ENCODE results near the gene ARHGAP26. TPM values are rescaled to one million over a fixed set of nuclear protein-coding genes. Genes with fewer than 3 reads are reported as not detected.

The ARHGAP26 gene
- polyA plus RNA-seq, 3 donors = 26.5 to 56.8 (median 28.7) TPM

- Histone ChIP-seq H3K4me2 (replicated peaks; ENCODE audit: extremely low read depth, low read length, poor library complexity, severe bottlenecking) (peak overlapping the region; percentile 36), H4K20me1 (ENCODE audit: insufficient read depth, low read length) (peaks cover 46% of the 10 kb centered on the region), H3K9ac (ENCODE audit: insufficient read depth, low read length, poor library complexity, severe bottlenecking) (no peak overlapping the region), H3K79me2 (ENCODE audit: insufficient read depth, low read length) (peaks cover 87% of the 10 kb centered on the region), H3K9me3 (replicated peaks in 1 of 2; ENCODE audit: control insufficient read depth in 1 of 2, insufficient read depth in 1 of 2, low read length in 2 of 2) (no peaks in the 10 kb centered on the region), H3K27ac (ENCODE audit: low read depth in 1 of 2, low read length in 2 of 2) (peak overlapping the region; percentile 68 to 98), H2AFZ (ENCODE audit: insufficient read depth, low read depth, low read length, poor library complexity, severe bottlenecking) (no peak overlapping the region), H3K36me3 (replicated peaks in 1 of 2; ENCODE audit: control insufficient read depth in 1 of 2, insufficient read depth in 2 of 2, low read length in 2 of 2) (peaks cover 0 to 15% of the 10 kb centered on the region in 2 donors), H3K4me3 (replicated peaks in 1 of 3; ENCODE audit: low read depth in 2 of 3, low read length in 3 of 3) (peak overlapping the region in 1 of 3 experiments; percentile 12), H3K27me3 (ENCODE audit: control insufficient read depth in 2 of 2, insufficient read depth in 2 of 2, low read length in 2 of 2) (no peaks in the 10 kb centered on the region), H3K4me1 (ENCODE audit: control insufficient read depth in 1 of 2, insufficient read depth in 2 of 2, low read length in 2 of 2) (peaks cover 89 to 100% of the 10 kb centered on the region in 2 donors)
- peak overlapping the region; percentile 92 to 99 (median 95) for H3K27ac Mint-ChIP-seq
- H3K27me3 Mint-ChIP-seq (ENCODE audit: low read depth in 3 of 3) = peaks cover 0 to 3% (median under 1%) of the 10 kb centered on the region in 3 donors
- 10% methylated on average over 3 of the region's 10 CpGs for WGBS (ENCODE audit: insufficient coverage)
- H3K4me1 Mint-ChIP-seq = peaks cover 87% of the 10 kb centered on the region
- DNase-seq = peak; percentile 56 to 74 (median 73)
- H3K4me3 Mint-ChIP-seq = peak overlapping the region in 1 of 2 donors; percentile 70
- peaks cover 42 to 61% of the 10 kb centered on the region in 2 donors for H3K36me3 Mint-ChIP-seq
- TF ChIP-seq CTCF (IDR thresholded peaks at IDR 0.05) = no peak
- peaks cover 0 to 6% (median 0%) of the 10 kb centered on the region in 7 donors for H3K9me3 Mint-ChIP-seq
- intact Hi-C loops (cut with micrococcal nuclease) = no loop called here
These were observed 41.8 kb downstream of the ARHGAP26 start for GRCh38 chr5:142811866-142812557.

- Mint-ChIP-seq H3K4me3 (no peak overlapping the region), H3K27me3 (ENCODE audit: low read depth in 3 of 3) (peaks cover 0 to 4% (median 2%) of the 10 kb centered on the region in 3 donors), H3K9me3 (peaks cover 0 to 6% (median 0%) of the 10 kb centered on the region in 7 donors), H3K4me1 (peaks cover 88% of the 10 kb centered on the region), H3K36me3 (peaks cover 51 to 60% of the 10 kb centered on the region in 2 donors), H3K27ac (peak overlapping the region; percentile 47 to 97 (median 88))
- Histone ChIP-seq H3K27ac (ENCODE audit: low read depth in 1 of 2, low read length in 2 of 2) (peak overlapping the region in 1 of 2 donors; percentile 79), H2AFZ (ENCODE audit: insufficient read depth, low read depth, low read length, poor library complexity, severe bottlenecking) (no peak overlapping the region), H3K4me2 (replicated peaks; ENCODE audit: extremely low read depth, low read length, poor library complexity, severe bottlenecking) (no peak overlapping the region), H3K27me3 (ENCODE audit: control insufficient read depth in 2 of 2, insufficient read depth in 2 of 2, low read length in 2 of 2) (no peaks in the 10 kb centered on the region), H3K4me1 (ENCODE audit: control insufficient read depth in 1 of 2, insufficient read depth in 2 of 2, low read length in 2 of 2) (peaks cover 89 to 100% of the 10 kb centered on the region in 2 donors), H4K20me1 (ENCODE audit: insufficient read depth, low read length) (peaks cover 58% of the 10 kb centered on the region), H3K9ac (ENCODE audit: insufficient read depth, low read length, poor library complexity, severe bottlenecking) (no peak overlapping the region), H3K36me3 (replicated peaks in 1 of 2; ENCODE audit: control insufficient read depth in 1 of 2, insufficient read depth in 2 of 2, low read length in 2 of 2) (peaks cover 0 to 15% of the 10 kb centered on the region in 2 donors), H3K4me3 (replicated peaks in 1 of 3; ENCODE audit: low read depth in 2 of 3, low read length in 3 of 3) (no peak overlapping the region), H3K79me2 (ENCODE audit: insufficient read depth, low read length) (peaks cover 96% of the 10 kb centered on the region), H3K9me3 (replicated peaks in 1 of 2; ENCODE audit: control insufficient read depth in 1 of 2, insufficient read depth in 1 of 2, low read length in 2 of 2) (no peaks in the 10 kb centered on the region)
- no peak for DNase-seq
- WGBS (ENCODE audit: insufficient coverage) = 93% methylated on average over 2 of the region's 3 CpGs
- intact Hi-C loops (cut with micrococcal nuclease) = no loop called here
- TF ChIP-seq CTCF (IDR thresholded peaks at IDR 0.05) = no peak
These were observed 43.0 kb downstream of the ARHGAP26 start for GRCh38 chr5:142813220-142813619.
